ENCODE results near the gene PDE8B. TPM values are rescaled to one million over a fixed set of nuclear protein-coding genes. Genes with fewer than 3 reads are reported as not detected.

Gene PDE8B
- total RNA-seq, 1 donor from 2014 or later = 4.9 TPM

DNA sequence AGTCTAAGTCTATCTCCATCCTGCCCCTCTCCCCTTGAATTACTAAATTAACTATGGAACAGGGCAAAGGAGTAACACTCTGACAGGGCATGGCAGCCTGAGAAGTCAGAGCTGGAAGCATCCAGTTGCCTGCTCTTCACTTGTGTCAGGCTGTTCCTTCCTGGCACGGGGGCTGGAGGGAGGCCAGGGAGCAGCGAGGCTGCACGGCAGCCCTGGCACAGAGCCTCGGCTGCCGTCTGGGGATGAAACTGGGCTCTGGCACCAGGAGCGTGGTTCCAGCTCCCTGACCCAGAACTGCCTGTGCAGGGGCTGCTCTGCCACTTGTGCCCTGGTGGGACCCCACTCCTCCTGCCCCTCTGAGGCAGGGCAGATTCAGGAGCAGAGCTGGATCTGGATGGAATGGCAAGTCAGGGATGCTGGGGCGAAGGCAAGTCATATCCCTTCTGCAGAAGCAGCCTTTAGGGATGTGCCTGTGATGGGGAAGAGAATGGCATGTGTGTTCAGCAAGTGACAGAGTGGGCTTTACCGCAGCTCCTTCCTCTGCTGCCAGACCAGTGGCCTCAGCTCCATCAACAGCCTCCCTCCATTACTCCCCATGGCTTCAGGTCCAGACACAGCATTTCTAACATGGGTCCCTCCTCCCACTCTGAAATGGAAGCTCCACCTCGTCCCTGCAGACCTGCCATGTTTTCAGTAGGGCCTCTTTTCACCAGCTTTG lies 42.2 kb upstream of the PDE8B start:
- peak; percentile 68 for ATAC-seq
- H3K36me3 ChIP-seq = no peaks in the 10 kb centered on the region
- DNase-seq = peak; percentile 69
- intact Hi-C loops (cut with DNase I) = no loop called here
- H3K9me3 ChIP-seq = no peaks in the 10 kb centered on the region
- no peak overlapping the region for H3K27ac ChIP-seq
- TF ChIP-seq, protein P1, sequence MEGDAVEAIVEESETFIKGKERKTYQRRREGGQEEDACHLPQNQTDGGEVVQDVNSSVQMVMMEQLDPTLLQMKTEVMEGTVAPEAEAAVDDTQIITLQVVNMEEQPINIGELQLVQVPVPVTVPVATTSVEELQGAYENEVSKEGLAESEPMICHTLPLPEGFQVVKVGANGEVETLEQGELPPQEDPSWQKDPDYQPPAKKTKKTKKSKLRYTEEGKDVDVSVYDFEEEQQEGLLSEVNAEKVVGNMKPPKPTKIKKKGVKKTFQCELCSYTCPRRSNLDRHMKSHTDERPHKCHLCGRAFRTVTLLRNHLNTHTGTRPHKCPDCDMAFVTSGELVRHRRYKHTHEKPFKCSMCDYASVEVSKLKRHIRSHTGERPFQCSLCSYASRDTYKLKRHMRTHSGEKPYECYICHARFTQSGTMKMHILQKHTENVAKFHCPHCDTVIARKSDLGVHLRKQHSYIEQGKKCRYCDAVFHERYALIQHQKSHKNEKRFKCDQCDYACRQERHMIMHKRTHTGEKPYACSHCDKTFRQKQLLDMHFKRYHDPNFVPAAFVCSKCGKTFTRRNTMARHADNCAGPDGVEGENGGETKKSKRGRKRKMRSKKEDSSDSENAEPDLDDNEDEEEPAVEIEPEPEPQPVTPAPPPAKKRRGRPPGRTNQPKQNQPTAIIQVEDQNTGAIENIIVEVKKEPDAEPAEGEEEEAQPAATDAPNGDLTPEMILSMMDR (IDR thresholded peaks at IDR 0.05) = no peak
- no peaks in the 10 kb centered on the region for H3K27me3 ChIP-seq
- H3K4me1 ChIP-seq = peaks cover 12% of the 10 kb centered on the region
- no peak overlapping the region for H3K4me3 ChIP-seq

DNA sequence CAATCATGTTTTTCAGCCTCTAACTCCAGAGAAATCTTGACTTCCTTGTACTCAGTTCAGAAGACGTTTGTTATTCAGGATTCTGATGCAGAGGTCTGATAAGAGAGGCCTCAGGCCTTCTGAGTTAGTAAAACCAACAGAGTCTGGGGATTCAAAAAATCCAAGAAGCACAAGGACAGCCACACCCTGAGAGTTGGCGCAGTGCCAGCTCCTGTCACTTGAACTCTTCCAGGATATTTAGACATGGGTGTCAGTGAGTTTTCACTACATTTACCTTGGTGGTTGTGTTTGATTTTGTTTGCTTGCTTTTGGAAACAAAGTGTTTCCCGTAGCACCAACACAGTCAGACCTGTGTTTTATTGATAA lies 41.6 kb upstream of the PDE8B start:
- Histone ChIP-seq H3K27ac (no peak overlapping the region), H3K9me3 (no peaks in the 10 kb centered on the region), H3K27me3 (no peaks in the 10 kb centered on the region), H3K4me3 (no peak overlapping the region), H3K36me3 (no peaks in the 10 kb centered on the region), H3K4me1 (peaks cover 12% of the 10 kb centered on the region)
- DNase-seq = peak; percentile 66
- intact Hi-C loops (cut with DNase I) = no loop called here
- TF ChIP-seq, protein P1 (IDR thresholded peaks at IDR 0.05) = no peak
- ATAC-seq = peak; percentile 33

DNA sequence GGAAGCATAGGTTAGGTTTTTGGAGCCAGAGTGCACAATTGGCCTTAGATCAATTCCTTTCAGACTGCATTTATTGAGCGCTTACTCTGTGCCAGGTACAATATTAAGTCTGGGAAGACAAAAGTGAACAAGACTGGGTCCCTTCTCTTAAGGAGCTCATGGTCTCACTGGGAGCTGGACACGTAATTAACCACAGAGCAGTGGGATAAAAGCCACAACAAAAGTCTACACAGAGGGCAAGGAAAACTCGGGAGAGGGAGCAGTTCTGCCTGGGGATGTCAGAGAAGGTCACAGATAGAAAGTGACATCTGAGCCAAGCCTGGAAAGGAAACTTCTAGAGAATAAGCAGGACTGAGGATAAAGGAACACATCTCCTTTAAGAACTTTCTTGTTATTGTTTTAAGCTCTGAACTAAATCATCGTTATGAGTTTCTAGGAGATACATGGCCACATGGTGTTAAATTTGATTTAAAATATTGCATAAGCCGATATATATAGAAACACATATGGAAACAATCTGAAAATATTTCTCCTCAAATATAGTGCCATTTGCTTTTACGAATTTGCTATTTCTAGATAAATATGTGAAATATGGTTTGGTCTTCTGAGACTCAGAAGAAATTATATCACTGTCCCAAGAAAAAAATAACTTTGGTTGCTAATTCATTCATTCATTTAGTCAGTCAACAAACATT lies 40.1 kb upstream of the PDE8B start:
- Histone ChIP-seq H3K36me3 (no peaks in the 10 kb centered on the region), H3K9me3 (no peaks in the 10 kb centered on the region), H3K27ac (no peak overlapping the region), H3K4me1 (peaks cover 12% of the 10 kb centered on the region), H3K4me3 (no peak overlapping the region), H3K27me3 (no peaks in the 10 kb centered on the region)
- intact Hi-C loops (cut with DNase I) = no loop called here
- DNase-seq = no peak
- TF ChIP-seq, protein P1 (IDR thresholded peaks at IDR 0.05) = no peak
- no peak for ATAC-seq

DNA sequence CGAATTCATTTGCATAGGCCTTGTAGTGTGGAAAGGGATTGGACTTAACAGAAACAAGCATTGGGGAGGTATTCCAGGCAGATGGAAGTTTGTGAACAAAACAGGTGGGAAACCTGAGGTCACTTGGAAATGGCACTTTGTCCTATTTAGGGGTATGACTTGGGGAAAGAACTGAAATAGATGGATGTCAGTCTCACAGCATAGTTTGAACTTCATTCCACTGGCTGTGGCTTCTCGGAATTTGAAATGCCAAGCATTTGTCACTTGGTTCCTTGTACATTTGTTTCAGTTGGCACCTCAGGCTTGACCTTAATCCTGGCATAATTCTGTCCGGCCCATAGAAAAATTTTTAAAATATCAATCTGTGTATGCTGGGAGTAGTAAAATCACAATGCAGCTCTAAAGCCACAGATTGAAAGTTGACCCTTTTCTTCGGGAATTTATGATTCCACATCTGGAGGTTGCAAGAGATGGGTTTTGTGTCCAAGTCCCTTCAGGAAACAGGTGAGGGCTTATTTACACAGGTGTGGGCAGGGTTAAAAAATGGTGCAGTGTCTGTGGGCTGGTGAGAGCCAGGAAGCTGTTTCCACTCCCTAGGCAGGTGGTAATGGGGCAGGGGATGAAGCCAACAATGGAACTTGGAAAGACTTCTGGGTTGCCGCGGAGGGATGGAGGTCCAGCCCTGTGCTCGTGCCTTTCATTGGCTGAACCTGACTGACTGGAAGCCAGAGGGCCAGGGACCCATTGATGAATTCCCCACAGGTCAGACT lies 39.2 kb upstream of the PDE8B start:
- Histone ChIP-seq H3K4me1 (peaks cover 12% of the 10 kb centered on the region), H3K9me3 (no peaks in the 10 kb centered on the region), H3K4me3 (no peak overlapping the region), H3K27me3 (no peaks in the 10 kb centered on the region), H3K27ac (no peak overlapping the region), H3K36me3 (no peaks in the 10 kb centered on the region)
- DNase-seq (no peak), ATAC-seq (no peak)
- TF ChIP-seq, protein P1 (IDR thresholded peaks at IDR 0.05) = no peak
- intact Hi-C loops (cut with DNase I) = no loop called here

DNA sequence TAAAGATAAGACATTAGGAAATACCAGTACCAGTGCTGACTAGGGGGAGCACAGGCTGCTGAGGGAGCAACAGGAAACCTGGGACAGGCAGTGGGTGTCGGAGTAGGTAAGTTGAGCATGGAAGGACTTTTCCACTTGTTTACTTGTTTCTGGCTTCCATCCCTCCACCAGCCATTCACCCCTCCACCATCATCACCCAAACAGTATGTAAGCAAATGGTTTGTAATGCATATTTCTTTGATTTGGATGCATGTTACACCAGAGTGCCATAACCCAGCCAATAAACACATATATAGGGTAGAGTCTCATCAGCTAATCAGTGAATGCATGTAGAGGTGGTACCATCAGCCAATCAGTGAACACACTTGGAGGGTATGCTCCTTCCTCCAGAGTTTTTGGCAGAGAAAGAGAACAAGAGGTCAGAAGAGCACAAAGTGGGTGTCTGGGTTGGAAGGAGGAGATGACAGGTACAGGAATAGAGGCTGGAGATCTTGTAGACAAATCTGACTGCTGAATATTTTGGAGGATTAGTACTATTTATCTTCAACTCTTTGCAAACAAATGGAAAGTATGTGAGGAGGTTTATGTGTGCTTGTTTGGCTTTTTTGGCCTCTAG lies 37.7 kb upstream of the PDE8B start:
- Histone ChIP-seq H3K36me3 (no peaks in the 10 kb centered on the region), H3K4me1 (peaks cover 12% of the 10 kb centered on the region), H3K27ac (no peak overlapping the region), H3K9me3 (no peaks in the 10 kb centered on the region), H3K4me3 (no peak overlapping the region), H3K27me3 (no peaks in the 10 kb centered on the region)
- DNase-seq (no peak), ATAC-seq (no peak)
- TF ChIP-seq, protein P1 (IDR thresholded peaks at IDR 0.05) = no peak
- intact Hi-C loops (cut with DNase I) = no loop called here
